ENCODE results near the gene MACROD2.

MACROD2 gene

GRCh38 chr20:15862178-15862577, 1866.9 kb downstream of the MACROD2 start:
- no peak for DNase-seq

GRCh38 chr20:15863735-15864134, 1868.4 kb downstream of the MACROD2 start:
- no peak for DNase-seq

GRCh38 chr20:15865553-15865952, 1870.2 kb downstream of the MACROD2 start:
- DNase-seq, result no peak

- DNase-seq, result no peak
These were observed 1871.8 kb downstream of the MACROD2 start for GRCh38 chr20:15866916-15867730.

- DNase-seq, result no peak
These were observed 1872.6 kb downstream of the MACROD2 start for GRCh38 chr20:15867899-15868298.

GRCh38 chr20:15875446-15875845, 1880.1 kb downstream of the MACROD2 start:
- DNase-seq, result no peak

- DNase-seq, result no peak
These were observed 1887.2 kb downstream of the MACROD2 start for GRCh38 chr20:15882553-15882952.

- DNase-seq, result no peak
These were observed 1890.9 kb downstream of the MACROD2 start for GRCh38 chr20:15886250-15886649.

- DNase-seq, result no peak
These were observed 1892.1 kb downstream of the MACROD2 start for GRCh38 chr20:15887387-15887786.

GRCh38 chr20:15889061-15889460, 1893.7 kb downstream of the MACROD2 start:
- DNase-seq, result no peak

GRCh38 chr20:15889514-15890256, 1894.4 kb downstream of the MACROD2 start:
- no peak for DNase-seq

GRCh38 chr20:15890407-15890982, 1895.2 kb downstream of the MACROD2 start:
- DNase-seq, result no peak

GRCh38 chr20:15895126-15895525, 1899.8 kb downstream of the MACROD2 start:
- DNase-seq, result no peak

- DNase-seq, result peak; percentile 1 to 5
These were observed 1900.3 kb downstream of the MACROD2 start for GRCh38 chr20:15895560-15896084.

GRCh38 chr20:15899967-15900366, 1904.7 kb downstream of the MACROD2 start:
- DNase-seq, result no peak

GRCh38 chr20:15900443-15900842, 1905.1 kb downstream of the MACROD2 start:
- DNase-seq, result no peak

GRCh38 chr20:15902493-15902892, 1907.2 kb downstream of the MACROD2 start:
- peak in 1 of 2 experiments; percentile 5 for DNase-seq

- no peak for DNase-seq
These were observed 1910.3 kb downstream of the MACROD2 start for GRCh38 chr20:15905661-15906060.

- DNase-seq, result no peak
These were observed 1914.7 kb downstream of the MACROD2 start for GRCh38 chr20:15909995-15910394.

GRCh38 chr20:15911581-15911980, 1916.3 kb downstream of the MACROD2 start:
- DNase-seq, result no peak

- no peak for DNase-seq
These were observed 1918.2 kb downstream of the MACROD2 start for GRCh38 chr20:15913391-15914025.

- DNase-seq, result no peak
These were observed 1921.3 kb downstream of the MACROD2 start for GRCh38 chr20:15916623-15917022.

GRCh38 chr20:15917283-15917682, 1922.0 kb downstream of the MACROD2 start:
- no peak for DNase-seq
